OCI-LY1 (cell line): ENCODE results near the gene ACAN.

Experiments
- H2AFZ ChIP-seq: fragments of 200-600 bp; sonication (generic), shearing (Covaris generic); 2 replicates; pipeline ENCODE4 v1.6.0; 2014; ENCODE audit warnings: antibody characterized with exemption, mild to moderate bottlenecking, low read length
- H3F3A ChIP-seq: fragments of 200-600 bp; sonication (generic), shearing (Covaris generic); 2 replicates; pipeline ENCODE4 v1.6.0; 2014; ENCODE audit warnings: mild to moderate bottlenecking, antibody characterized with exemption, low read length, moderate library complexity; ENCODE audit not compliant: insufficient read depth
- H3K27ac ChIP-seq: fragments of 200-600 bp; sonication (generic); 2 replicates; pipeline ENCODE4 v1.5.1; 2014; ENCODE audit warnings: low read length, mixed run types, mild to moderate bottlenecking, low read depth; ENCODE audit not compliant: poor library complexity, severe bottlenecking
- H3K27me3 ChIP-seq: fragments of 200-600 bp; sonication (generic); 2 replicates; pipeline ENCODE4 v1.6.0; 2014; ENCODE audit warnings: antibody characterized with exemption, mild to moderate bottlenecking, low read length, moderate library complexity; ENCODE audit not compliant: insufficient read depth
- H3K36me3 ChIP-seq: fragments of 200-600 bp; sonication (generic); 2 replicates; pipeline ENCODE4 v1.6.1; 2014; ENCODE audit warnings: mild to moderate bottlenecking, antibody characterized with exemption, low read length, moderate library complexity, mixed read lengths; ENCODE audit not compliant: insufficient read depth
- H3K4me1 ChIP-seq: fragments of 200-600 bp; sonication (generic); 2 replicates; pipeline ENCODE4 v1.5.1; 2014; ENCODE audit warnings: mild to moderate bottlenecking, low read length, moderate library complexity; ENCODE audit not compliant: insufficient read depth, severe bottlenecking
- H3K4me2 ChIP-seq: fragments of 200-600 bp; sonication (generic), shearing (Covaris generic); 2 replicates; pipeline ENCODE4 v1.6.1; 2014; ENCODE audit warnings: low read length
- H3K4me3 ChIP-seq: fragments of 200-600 bp; sonication (generic); 2 replicates; pipeline ENCODE4 v1.5.1; 2014; ENCODE audit warnings: low read length, low read depth, mild to moderate bottlenecking, mixed read lengths; ENCODE audit not compliant: poor library complexity, severe bottlenecking
- H3K79me2 ChIP-seq: fragments of 200-600 bp; shearing (Covaris generic); 2 replicates; pipeline ENCODE4 v1.6.1; 2016; ENCODE audit warnings: mixed run types, low read length, mixed read lengths; ENCODE audit not compliant: insufficient read depth
- H3K9ac ChIP-seq: fragments of 200-600 bp; sonication (generic), shearing (Covaris generic); 2 replicates; pipeline ENCODE4 v1.6.1; 2014; ENCODE audit warnings: mild to moderate bottlenecking, low read length, mixed read lengths
- H3K9me2 ChIP-seq: fragments of 200-600 bp; sonication (generic), shearing (Covaris generic); 2 replicates; pipeline ENCODE4 v1.6.1; 2014; ENCODE audit warnings: low read depth, mild to moderate bottlenecking, low read length, mixed read lengths
- H3K9me3 ChIP-seq: fragments of 200-600 bp; shearing (Covaris generic); 2 replicates; pipeline ENCODE4 v1.6.1; 2014; ENCODE audit warnings: low read length, mixed read lengths
- H4K20me1 ChIP-seq: fragments of 200-600 bp; sonication (generic), shearing (Covaris generic); 2 replicates; pipeline ENCODE4 v1.6.0; 2016; ENCODE audit warnings: mild to moderate bottlenecking, low read length; ENCODE audit not compliant: insufficient read depth
- CTCF ChIP-seq: fragments of 200-600 bp; sonication (generic), shearing (Covaris generic); IDR thresholded peaks from 2 replicates; pipeline ENCODE4 v1.5.1; 2017; ENCODE audit warnings: mild to moderate bottlenecking, antibody characterized with exemption, low read length, moderate library complexity, mixed read lengths
- EZH2 ChIP-seq: fragments of 200-600 bp; sonication (generic), shearing (Covaris generic); IDR thresholded peaks from 2 replicates; pipeline ENCODE4 v1.8.0; 2017; ENCODE audit warnings: borderline replicate concordance, mixed run types, mild to moderate bottlenecking, antibody characterized with exemption, low read length, moderate library complexity, mixed read lengths

The ACAN gene

GRCh38 chr15:88833731-88834100, 30.5 kb downstream of the ACAN start:
- TF ChIP-seq CTCF (no peak), EZH2 (no peak)
- Histone ChIP-seq H3K9me3 (no peaks in the 10 kb centered on the region), H3K4me1 (no peaks in the 10 kb centered on the region), H3K27ac (no peak overlapping the region), H2AFZ (no peak overlapping the region), H3K27me3 (no peaks in the 10 kb centered on the region), H4K20me1 (no peaks in the 10 kb centered on the region), H3K4me3 (no peak overlapping the region), H3K4me2 (no peak overlapping the region), H3K36me3 (no peaks in the 10 kb centered on the region), H3K9ac (no peak overlapping the region), H3K79me2 (no peaks in the 10 kb centered on the region), H3K9me2 (no peaks in the 10 kb centered on the region), H3F3A (no peaks in the 10 kb centered on the region)

- Histone ChIP-seq H3K4me3 (no peak overlapping the region), H3K4me2 (no peak overlapping the region), H3K27me3 (no peaks in the 10 kb centered on the region), H3K27ac (no peak overlapping the region), H3K9me3 (no peaks in the 10 kb centered on the region), H3K36me3 (no peaks in the 10 kb centered on the region), H4K20me1 (no peaks in the 10 kb centered on the region), H3K9me2 (no peaks in the 10 kb centered on the region), H3K4me1 (no peaks in the 10 kb centered on the region), H3K9ac (no peak overlapping the region), H3F3A (no peaks in the 10 kb centered on the region), H2AFZ (no peak overlapping the region), H3K79me2 (no peaks in the 10 kb centered on the region)
- TF ChIP-seq CTCF (peak; percentile 67), EZH2 (no peak)
Measured at GRCh38 chr15:88834211-88834812, 31.1 kb downstream of the ACAN start.

- no peaks in the 10 kb centered on the region for H3K79me2 ChIP-seq
- no peak overlapping the region for H2AFZ ChIP-seq
- H4K20me1 ChIP-seq, result no peaks in the 10 kb centered on the region
- H3K4me3 ChIP-seq, result no peak overlapping the region
- no peak overlapping the region for H3K4me2 ChIP-seq
- no peaks in the 10 kb centered on the region for H3K36me3 ChIP-seq
- TF ChIP-seq CTCF (no peak), EZH2 (no peak)
- no peaks in the 10 kb centered on the region for H3K9me3 ChIP-seq
- no peaks in the 10 kb centered on the region for H3K27me3 ChIP-seq
- H3F3A ChIP-seq, result no peaks in the 10 kb centered on the region
- H3K4me1 ChIP-seq, result no peaks in the 10 kb centered on the region
- no peaks in the 10 kb centered on the region for H3K9me2 ChIP-seq
- no peak overlapping the region for H3K9ac ChIP-seq
- H3K27ac ChIP-seq, result no peak overlapping the region
Measured at GRCh38 chr15:88835119-88835518, 31.9 kb downstream of the ACAN start.
